Measurements from ENCODE around the gene LIMK2.

DNA sequence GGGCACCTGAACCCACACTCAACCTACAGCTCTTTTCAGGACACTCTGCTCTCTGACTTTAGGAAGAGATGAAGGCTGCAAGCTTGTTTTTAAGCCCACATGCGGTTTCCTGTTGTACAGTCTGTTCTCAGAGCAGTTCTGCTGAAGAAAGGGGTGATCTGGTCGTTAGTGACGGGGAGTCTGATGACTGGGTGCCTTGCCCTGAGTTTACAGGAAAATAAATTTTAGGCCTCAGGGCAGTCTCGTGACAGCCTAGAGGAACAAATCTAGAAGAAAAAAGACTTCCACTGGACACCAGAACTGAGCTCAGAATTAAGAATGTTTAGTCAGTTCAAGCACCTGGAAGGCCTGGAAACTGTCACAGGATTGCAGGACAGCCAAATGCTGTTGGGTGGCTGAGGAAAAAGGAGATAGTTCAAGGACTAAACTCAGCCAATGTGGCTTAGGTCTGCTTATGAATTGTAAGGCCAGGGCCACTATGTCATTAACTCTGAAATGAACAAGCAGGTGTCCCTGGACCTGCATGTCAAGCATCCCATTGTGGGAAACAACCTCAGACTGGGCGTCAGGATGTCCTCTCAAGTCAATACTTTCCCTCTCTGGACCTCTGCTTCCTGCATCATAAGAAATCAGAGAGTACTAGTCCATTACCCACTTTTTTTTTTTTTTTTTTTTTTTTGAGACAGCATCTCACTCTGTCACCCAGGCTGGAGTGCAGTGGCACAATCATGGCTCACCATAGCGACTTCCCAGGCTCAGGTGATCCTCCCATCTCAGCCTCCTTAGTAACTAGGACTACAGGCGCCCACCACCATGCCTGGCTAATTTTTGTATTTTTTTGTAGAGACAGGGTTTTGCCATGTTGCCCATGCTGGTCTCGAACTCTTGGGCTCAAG, 74.5 kb downstream of the LIMK2 start:
- TF ChIP-seq, protein P1, sequence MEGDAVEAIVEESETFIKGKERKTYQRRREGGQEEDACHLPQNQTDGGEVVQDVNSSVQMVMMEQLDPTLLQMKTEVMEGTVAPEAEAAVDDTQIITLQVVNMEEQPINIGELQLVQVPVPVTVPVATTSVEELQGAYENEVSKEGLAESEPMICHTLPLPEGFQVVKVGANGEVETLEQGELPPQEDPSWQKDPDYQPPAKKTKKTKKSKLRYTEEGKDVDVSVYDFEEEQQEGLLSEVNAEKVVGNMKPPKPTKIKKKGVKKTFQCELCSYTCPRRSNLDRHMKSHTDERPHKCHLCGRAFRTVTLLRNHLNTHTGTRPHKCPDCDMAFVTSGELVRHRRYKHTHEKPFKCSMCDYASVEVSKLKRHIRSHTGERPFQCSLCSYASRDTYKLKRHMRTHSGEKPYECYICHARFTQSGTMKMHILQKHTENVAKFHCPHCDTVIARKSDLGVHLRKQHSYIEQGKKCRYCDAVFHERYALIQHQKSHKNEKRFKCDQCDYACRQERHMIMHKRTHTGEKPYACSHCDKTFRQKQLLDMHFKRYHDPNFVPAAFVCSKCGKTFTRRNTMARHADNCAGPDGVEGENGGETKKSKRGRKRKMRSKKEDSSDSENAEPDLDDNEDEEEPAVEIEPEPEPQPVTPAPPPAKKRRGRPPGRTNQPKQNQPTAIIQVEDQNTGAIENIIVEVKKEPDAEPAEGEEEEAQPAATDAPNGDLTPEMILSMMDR (IDR thresholded peaks at IDR 0.05) = no peak
- TF ChIP-seq POLR2AphosphoS5 (IDR thresholded peaks at IDR 0.05) = no peak
- TF ChIP-seq POLR2A (IDR thresholded peaks at IDR 0.05) = no peak

Measured in breast epithelium (tissue), 3 donors.